HEK293 (cell line): Measurements from ENCODE around the gene SSR1.

ENCODE experiments used
- CTCF ChIP-seq: fragments of 450-650 bp; formaldehyde crosslinking; IDR thresholded peaks from 2 replicates; pipeline ENCODE4 v1.5.1; 2016; ENCODE audit warnings: missing biosample characterization, missing genetic modification characterization
- IKZF3 ChIP-seq: fragments of 450-650 bp; IDR thresholded peaks from 2 replicates; pipeline ENCODE4 v1.5.0; 2018; ENCODE audit warnings: missing biosample characterization, mild to moderate bottlenecking, missing genetic modification characterization, moderate library complexity
- KLF1 ChIP-seq: fragments of 450-650 bp; formaldehyde crosslinking; IDR thresholded peaks from 2 replicates; pipeline ENCODE4 v1.5.1; 2016; ENCODE audit warnings: missing biosample characterization, missing genetic modification characterization
- PBX3 ChIP-seq: sonication (generic); formaldehyde crosslinking; IDR thresholded peaks from 2 replicates; pipeline ENCODE4 v1.8.1; 2022; ENCODE audit warnings: mild to moderate bottlenecking, moderate library complexity, missing genetic modification reagents
- YY2 ChIP-seq: fragments of 450-650 bp; formaldehyde crosslinking; IDR thresholded peaks from 2 replicates; pipeline ENCODE4 v1.5.1; 2016; ENCODE audit warnings: missing biosample characterization, missing genetic modification characterization
- ZBTB11 ChIP-seq: fragments of 450-650 bp; formaldehyde crosslinking; conservative IDR thresholded peaks from 2 replicates; pipeline ENCODE4 v1.5.1; 2016; ENCODE audit warnings: low read depth, missing biosample characterization, missing genetic modification characterization
- ZNF223 ChIP-seq: fragments of 450-650 bp; formaldehyde crosslinking; IDR thresholded peaks from 2 replicates; pipeline ENCODE4 v1.5.1; 2016; ENCODE audit warnings: missing biosample characterization, missing genetic modification characterization
- ZNF266 ChIP-seq: fragments of 450-650 bp; formaldehyde crosslinking; IDR thresholded peaks from 2 replicates; pipeline ENCODE4 v1.5.1; 2016; ENCODE audit warnings: missing biosample characterization, missing genetic modification characterization, low read depth
- ZNF501 ChIP-seq: fragments of 450-650 bp; formaldehyde crosslinking; IDR thresholded peaks from 2 replicates; pipeline ENCODE4 v1.5.1; 2016; ENCODE audit warnings: missing biosample characterization, missing genetic modification characterization
- ZNF530 ChIP-seq: fragments of 450-650 bp; formaldehyde crosslinking; IDR thresholded peaks from 2 replicates; pipeline ENCODE4 v1.5.1; 2016; ENCODE audit warnings: low read depth, missing biosample characterization, missing genetic modification characterization
- ZNF549 ChIP-seq: fragments of 450-650 bp; IDR thresholded peaks from 2 replicates; pipeline ENCODE4 v1.5.1; 2018; ENCODE audit warnings: missing biosample characterization, missing genetic modification characterization, mild to moderate bottlenecking, inconsistent platforms, moderate library complexity
- ZNF558 ChIP-seq: fragments of 450-650 bp; formaldehyde crosslinking; IDR thresholded peaks from 2 replicates; pipeline ENCODE4 v1.5.1; 2016; ENCODE audit warnings: missing biosample characterization, missing genetic modification characterization
- ZNF560 ChIP-seq: fragments of 450-650 bp; formaldehyde crosslinking; IDR thresholded peaks from 2 replicates; pipeline ENCODE4 v1.5.1; 2017; ENCODE audit warnings: missing biosample characterization, missing genetic modification characterization, borderline replicate concordance
- ZNF660 ChIP-seq: fragments of 450-650 bp; IDR thresholded peaks from 2 replicates; pipeline ENCODE4 v1.5.1; 2018; ENCODE audit warnings: missing biosample characterization, mild to moderate bottlenecking, missing genetic modification characterization
- ZNF768 ChIP-seq: fragments of 450-650 bp; formaldehyde crosslinking; IDR thresholded peaks from 2 replicates; pipeline ENCODE4 v1.5.1; 2018; ENCODE audit warnings: missing biosample characterization, mild to moderate bottlenecking, missing genetic modification characterization
- ZNF837 ChIP-seq: fragments of 450-650 bp; formaldehyde crosslinking; IDR thresholded peaks from 2 replicates; pipeline ENCODE4 v1.5.1; 2016; ENCODE audit warnings: missing biosample characterization, missing genetic modification characterization
- TF ChIP-seq, protein P1 (sequence below): fragments of 450-650 bp; formaldehyde crosslinking; IDR thresholded peaks from 2 replicates; pipeline ENCODE4 v1.5.1; 2017; ENCODE audit warnings: missing biosample characterization, mild to moderate bottlenecking, missing genetic modification characterization, moderate library complexity
- TF ChIP-seq, protein P2 (sequence below): fragments of 450-650 bp; formaldehyde crosslinking; IDR thresholded peaks from 2 replicates; pipeline ENCODE4 v1.5.1; 2016; ENCODE audit warnings: missing biosample characterization, missing genetic modification characterization, borderline replicate concordance
- TF ChIP-seq, protein P3 (sequence below): fragments of 450-650 bp; formaldehyde crosslinking; IDR thresholded peaks from 2 replicates; pipeline ENCODE4 v1.5.1; 2016; ENCODE audit warnings: missing biosample characterization, missing genetic modification characterization
- TF ChIP-seq, protein P4 (sequence below): fragments of 450-650 bp; formaldehyde crosslinking; IDR thresholded peaks from 2 replicates; pipeline ENCODE4 v1.5.1; 2016; ENCODE audit warnings: missing biosample characterization, missing genetic modification characterization

SSR1 gene

GRCh38 chr6:7238900-7239589 lies 74.0 kb downstream of the SSR1 start (continued):
- TF ChIP-seq YY2 (tag by site-specific recombination) (no peak), ZBTB11 (tag by site-specific recombination) (no peak), ZNF768 (tag by site-specific recombination) (no peak), CTCF (tag by site-specific recombination) (no peak), ZNF549 (no peak), IKZF3 (tag by site-specific recombination) (peak; percentile 68; the same call in 1 of the 2 replicates), ZNF223 (tag by site-specific recombination) (no peak), PBX3 (no peak), KLF1 (peak; percentile 21; the same call in 1 of the 2 replicates), ZNF560 (tag by site-specific recombination) (no peak), ZNF837 (no peak), ZNF530 (tag by site-specific recombination) (no peak), ZNF266 (tag by site-specific recombination) (no peak), ZNF558 (tag by site-specific recombination) (no peak), ZNF660 (tag by site-specific recombination) (0 out of 2 replicates have a peak, but pooled peaks have one; percentile 81), ZNF501 (no peak)
- TF ChIP-seq, protein P1, sequence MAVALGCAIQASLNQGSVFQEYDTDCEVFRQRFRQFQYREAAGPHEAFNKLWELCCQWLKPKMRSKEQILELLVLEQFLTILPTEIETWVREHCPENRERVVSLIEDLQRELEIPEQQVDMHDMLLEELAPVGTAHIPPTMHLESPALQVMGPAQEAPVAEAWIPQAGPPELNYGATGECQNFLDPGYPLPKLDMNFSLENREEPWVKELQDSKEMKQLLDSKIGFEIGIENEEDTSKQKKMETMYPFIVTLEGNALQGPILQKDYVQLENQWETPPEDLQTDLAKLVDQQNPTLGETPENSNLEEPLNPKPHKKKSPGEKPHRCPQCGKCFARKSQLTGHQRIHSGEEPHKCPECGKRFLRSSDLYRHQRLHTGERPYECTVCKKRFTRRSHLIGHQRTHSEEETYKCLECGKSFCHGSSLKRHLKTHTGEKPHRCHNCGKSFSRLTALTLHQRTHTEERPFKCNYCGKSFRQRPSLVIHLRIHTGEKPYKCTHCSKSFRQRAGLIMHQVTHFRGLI (tag by site-specific recombination) = no peak
- TF ChIP-seq, protein P2, sequence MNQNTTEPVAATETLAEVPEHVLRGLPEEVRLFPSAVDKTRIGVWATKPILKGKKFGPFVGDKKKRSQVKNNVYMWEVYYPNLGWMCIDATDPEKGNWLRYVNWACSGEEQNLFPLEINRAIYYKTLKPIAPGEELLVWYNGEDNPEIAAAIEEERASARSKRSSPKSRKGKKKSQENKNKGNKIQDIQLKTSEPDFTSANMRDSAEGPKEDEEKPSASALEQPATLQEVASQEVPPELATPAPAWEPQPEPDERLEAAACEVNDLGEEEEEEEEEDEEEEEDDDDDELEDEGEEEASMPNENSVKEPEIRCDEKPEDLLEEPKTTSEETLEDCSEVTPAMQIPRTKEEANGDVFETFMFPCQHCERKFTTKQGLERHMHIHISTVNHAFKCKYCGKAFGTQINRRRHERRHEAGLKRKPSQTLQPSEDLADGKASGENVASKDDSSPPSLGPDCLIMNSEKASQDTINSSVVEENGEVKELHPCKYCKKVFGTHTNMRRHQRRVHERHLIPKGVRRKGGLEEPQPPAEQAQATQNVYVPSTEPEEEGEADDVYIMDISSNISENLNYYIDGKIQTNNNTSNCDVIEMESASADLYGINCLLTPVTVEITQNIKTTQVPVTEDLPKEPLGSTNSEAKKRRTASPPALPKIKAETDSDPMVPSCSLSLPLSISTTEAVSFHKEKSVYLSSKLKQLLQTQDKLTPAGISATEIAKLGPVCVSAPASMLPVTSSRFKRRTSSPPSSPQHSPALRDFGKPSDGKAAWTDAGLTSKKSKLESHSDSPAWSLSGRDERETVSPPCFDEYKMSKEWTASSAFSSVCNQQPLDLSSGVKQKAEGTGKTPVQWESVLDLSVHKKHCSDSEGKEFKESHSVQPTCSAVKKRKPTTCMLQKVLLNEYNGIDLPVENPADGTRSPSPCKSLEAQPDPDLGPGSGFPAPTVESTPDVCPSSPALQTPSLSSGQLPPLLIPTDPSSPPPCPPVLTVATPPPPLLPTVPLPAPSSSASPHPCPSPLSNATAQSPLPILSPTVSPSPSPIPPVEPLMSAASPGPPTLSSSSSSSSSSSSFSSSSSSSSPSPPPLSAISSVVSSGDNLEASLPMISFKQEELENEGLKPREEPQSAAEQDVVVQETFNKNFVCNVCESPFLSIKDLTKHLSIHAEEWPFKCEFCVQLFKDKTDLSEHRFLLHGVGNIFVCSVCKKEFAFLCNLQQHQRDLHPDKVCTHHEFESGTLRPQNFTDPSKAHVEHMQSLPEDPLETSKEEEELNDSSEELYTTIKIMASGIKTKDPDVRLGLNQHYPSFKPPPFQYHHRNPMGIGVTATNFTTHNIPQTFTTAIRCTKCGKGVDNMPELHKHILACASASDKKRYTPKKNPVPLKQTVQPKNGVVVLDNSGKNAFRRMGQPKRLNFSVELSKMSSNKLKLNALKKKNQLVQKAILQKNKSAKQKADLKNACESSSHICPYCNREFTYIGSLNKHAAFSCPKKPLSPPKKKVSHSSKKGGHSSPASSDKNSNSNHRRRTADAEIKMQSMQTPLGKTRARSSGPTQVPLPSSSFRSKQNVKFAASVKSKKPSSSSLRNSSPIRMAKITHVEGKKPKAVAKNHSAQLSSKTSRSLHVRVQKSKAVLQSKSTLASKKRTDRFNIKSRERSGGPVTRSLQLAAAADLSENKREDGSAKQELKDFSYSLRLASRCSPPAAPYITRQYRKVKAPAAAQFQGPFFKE (tag by site-specific recombination) = no peak
- TF ChIP-seq, protein P3, sequence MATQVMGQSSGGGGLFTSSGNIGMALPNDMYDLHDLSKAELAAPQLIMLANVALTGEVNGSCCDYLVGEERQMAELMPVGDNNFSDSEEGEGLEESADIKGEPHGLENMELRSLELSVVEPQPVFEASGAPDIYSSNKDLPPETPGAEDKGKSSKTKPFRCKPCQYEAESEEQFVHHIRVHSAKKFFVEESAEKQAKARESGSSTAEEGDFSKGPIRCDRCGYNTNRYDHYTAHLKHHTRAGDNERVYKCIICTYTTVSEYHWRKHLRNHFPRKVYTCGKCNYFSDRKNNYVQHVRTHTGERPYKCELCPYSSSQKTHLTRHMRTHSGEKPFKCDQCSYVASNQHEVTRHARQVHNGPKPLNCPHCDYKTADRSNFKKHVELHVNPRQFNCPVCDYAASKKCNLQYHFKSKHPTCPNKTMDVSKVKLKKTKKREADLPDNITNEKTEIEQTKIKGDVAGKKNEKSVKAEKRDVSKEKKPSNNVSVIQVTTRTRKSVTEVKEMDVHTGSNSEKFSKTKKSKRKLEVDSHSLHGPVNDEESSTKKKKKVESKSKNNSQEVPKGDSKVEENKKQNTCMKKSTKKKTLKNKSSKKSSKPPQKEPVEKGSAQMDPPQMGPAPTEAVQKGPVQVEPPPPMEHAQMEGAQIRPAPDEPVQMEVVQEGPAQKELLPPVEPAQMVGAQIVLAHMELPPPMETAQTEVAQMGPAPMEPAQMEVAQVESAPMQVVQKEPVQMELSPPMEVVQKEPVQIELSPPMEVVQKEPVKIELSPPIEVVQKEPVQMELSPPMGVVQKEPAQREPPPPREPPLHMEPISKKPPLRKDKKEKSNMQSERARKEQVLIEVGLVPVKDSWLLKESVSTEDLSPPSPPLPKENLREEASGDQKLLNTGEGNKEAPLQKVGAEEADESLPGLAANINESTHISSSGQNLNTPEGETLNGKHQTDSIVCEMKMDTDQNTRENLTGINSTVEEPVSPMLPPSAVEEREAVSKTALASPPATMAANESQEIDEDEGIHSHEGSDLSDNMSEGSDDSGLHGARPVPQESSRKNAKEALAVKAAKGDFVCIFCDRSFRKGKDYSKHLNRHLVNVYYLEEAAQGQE (tag by site-specific recombination) = peak; percentile 28; the same call in 1 of the 2 replicates
- TF ChIP-seq, protein P4, sequence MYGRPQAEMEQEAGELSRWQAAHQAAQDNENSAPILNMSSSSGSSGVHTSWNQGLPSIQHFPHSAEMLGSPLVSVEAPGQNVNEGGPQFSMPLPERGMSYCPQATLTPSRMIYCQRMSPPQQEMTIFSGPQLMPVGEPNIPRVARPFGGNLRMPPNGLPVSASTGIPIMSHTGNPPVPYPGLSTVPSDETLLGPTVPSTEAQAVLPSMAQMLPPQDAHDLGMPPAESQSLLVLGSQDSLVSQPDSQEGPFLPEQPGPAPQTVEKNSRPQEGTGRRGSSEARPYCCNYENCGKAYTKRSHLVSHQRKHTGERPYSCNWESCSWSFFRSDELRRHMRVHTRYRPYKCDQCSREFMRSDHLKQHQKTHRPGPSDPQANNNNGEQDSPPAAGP (tag by site-specific recombination) = peak; percentile 54; the same call in 1 of the 2 replicates
